Effector CD4-positive, alpha-beta T cell (primary cell): Measurements from ENCODE around the gene DYNLT2.
A peak's percentile ranks its signal among the peaks of the same experiment; 100 is the strongest.

Experiments
- DNase-seq: peaks from one replicate; pipeline ENCODE4 v3.0.0-alpha.2; 2020
- total RNA-seq: gene quantifications from one replicate; lab custom pipeline; 2026; lab: John Stamatoyannopoulos, UW

DYNLT2 gene
- 14.4 reads per million, percentile 39 among the genes with 10 or more reads in this experiment for total RNA-seq

GRCh38 chr6:169751242-169752073, at the start of gene DYNLT2, which contains the start of gene ERMARD:
TSS of gene DYNLT2 (minus strand) at chr6:169751572. CDS start at chr6:169751458, 114 bp downstream.
TSS of gene ERMARD (plus strand) at chr6:169751622. CDS start at chr6:169751658, 36 bp downstream.
- DNase-seq, result peak; percentile 89

- DNase-seq, result no peak
Observed at GRCh38 chr6:169800668-169801395, 49.5 kb upstream of the DYNLT2 start.

DNA sequence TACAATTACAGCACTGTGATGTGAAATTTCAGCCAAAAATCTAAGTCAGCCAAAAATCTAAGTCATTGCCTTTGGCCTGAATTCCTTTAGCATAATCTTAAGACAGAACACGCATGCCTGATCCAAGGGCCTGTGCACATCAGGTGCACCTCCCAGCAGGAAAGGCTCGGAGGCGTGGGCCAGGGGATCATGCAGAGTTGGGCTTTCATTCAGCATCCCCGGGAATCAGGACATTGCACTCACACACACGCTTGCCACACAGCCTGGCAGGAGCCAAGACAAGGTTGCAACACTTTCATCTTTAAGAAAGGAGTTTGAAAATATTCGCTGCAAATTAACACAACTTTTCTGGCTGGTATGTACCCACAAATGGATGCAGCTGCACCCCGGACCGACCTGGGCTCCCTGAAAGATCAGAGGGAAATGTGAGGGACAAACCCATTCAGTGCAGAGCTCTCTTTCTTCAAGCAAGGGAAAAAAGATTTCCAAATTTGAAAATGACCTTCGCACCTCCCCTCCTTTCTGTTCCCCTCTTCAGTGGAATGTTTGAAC, 48.8 kb upstream of the DYNLT2 start:
- no peak for DNase-seq

DNA sequence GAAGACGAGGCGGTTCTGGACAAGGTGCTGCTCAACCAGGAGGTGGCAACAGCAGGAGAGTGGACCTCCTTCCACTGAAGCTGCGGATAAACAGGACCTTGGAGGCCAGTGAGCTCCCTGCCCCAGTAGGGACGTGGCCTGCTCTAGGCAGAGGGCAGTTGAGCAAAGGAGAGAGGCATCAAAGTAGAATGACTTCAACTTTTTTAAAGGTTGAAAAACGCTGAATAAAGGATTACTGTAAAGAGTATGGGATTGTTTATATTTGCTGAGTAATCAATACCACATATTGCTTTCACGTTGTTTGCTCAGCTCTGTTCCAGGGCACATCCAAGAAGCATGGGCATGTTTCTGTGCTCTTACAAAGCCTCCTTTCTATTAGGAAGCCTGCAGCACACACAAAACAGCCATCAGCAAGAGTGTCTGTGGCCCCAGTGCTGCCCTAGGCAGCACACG, 48.1 kb upstream of the DYNLT2 start:
- no peak for DNase-seq

- DNase-seq, result no peak
Observed at GRCh38 chr6:169798764-169799473, 47.5 kb upstream of the DYNLT2 start.

- DNase-seq, result no peak
Observed at GRCh38 chr6:169795196-169795595, 43.8 kb upstream of the DYNLT2 start.

GRCh38 chr6:169794317-169795055, 43.1 kb upstream of the DYNLT2 start:
- DNase-seq, result no peak

GRCh38 chr6:169793408-169793807, 42.0 kb upstream of the DYNLT2 start:
- DNase-seq, result no peak

DNA sequence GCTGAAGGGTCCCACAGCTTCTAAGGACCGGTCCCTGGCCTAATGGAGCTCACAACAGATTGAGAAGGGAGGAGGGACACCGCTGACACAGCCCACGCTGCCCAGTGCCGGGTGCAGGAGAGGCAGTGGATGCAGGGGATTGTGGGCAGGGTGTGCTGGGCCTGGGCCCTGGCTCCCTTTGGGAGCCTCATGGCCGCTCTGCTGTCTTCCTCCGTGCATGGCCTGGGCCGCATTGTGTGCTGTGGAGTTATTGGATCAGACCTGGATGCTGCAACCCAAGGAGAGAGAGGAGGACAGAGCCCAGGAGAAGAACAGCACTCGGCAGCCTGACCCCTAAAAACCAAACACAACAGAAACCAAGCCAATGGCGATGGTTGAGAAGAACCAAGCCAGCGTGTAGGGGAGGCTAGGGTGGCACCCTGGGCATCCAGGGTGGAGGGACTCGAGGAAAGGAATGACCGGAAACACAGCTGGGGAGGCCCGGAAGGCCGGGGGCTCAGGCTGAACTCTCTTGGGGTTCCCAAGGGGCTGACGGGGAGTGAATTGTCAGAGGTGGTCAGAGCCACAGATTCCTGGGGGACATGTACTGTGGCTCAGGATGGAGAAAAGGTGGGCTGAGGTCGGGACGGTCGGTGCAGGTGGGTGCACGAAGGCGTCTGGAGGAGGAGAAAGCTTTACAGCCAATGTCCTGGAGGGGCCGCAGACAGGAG, 41.1 kb upstream of the DYNLT2 start:
- DNase-seq, result no peak

- DNase-seq, result no peak
Observed at GRCh38 chr6:169791721-169792131, 40.4 kb upstream of the DYNLT2 start.

GRCh38 chr6:169789944-169790927, 38.9 kb upstream of the DYNLT2 start:
- DNase-seq, result peak; percentile 62

GRCh38 chr6:169789146-169789943, 38.0 kb upstream of the DYNLT2 start:
- DNase-seq, result no peak

DNA sequence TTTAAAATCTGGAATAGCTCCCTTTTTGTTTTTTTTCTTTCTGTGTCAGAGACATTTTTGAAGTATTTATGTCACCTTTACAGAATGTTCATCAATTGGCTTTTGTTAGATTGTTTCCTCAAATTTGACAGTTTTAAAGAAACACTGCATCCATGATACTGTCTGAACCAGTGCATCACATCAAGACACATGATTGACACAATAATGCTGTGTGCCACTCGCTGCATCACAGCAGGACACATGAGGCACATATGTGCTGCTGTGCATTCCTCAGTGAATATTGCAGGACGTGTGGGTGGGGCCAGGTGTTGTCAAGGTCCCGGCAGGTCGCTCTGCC, 37.4 kb upstream of the DYNLT2 start:
- no peak for DNase-seq

GRCh38 chr6:169787797-169788196, 36.4 kb upstream of the DYNLT2 start:
- DNase-seq, result no peak

- DNase-seq, result no peak
Observed at GRCh38 chr6:169786349-169786748, 35.0 kb upstream of the DYNLT2 start.

GRCh38 chr6:169785566-169785965, 34.2 kb upstream of the DYNLT2 start:
- no peak for DNase-seq

DNA sequence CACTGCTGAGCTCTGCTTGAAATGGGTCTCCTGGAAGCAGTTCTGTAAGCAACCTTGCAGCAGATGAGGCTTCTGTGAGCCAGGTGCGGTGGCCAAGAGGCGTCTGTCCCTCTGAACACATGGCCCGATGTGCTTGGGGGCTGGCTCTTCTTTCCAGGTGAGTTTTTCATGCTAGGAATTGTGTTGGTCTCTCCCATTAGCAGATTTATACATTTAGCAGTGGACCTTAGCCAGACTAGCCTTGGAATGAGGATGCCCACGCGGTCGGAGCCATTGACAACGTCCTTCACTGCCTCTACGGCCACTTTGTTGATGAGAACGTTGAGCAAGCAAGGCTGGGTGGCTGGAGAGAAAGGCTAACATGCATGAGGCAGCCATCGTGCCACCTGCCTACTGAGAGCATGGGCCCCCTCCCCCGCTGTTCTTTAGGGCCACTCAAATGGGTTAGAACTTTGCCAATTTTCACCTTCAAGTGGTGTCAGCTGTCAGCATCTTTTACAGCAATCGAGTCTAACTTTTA, 33.5 kb upstream of the DYNLT2 start:
- no peak for DNase-seq

DNA sequence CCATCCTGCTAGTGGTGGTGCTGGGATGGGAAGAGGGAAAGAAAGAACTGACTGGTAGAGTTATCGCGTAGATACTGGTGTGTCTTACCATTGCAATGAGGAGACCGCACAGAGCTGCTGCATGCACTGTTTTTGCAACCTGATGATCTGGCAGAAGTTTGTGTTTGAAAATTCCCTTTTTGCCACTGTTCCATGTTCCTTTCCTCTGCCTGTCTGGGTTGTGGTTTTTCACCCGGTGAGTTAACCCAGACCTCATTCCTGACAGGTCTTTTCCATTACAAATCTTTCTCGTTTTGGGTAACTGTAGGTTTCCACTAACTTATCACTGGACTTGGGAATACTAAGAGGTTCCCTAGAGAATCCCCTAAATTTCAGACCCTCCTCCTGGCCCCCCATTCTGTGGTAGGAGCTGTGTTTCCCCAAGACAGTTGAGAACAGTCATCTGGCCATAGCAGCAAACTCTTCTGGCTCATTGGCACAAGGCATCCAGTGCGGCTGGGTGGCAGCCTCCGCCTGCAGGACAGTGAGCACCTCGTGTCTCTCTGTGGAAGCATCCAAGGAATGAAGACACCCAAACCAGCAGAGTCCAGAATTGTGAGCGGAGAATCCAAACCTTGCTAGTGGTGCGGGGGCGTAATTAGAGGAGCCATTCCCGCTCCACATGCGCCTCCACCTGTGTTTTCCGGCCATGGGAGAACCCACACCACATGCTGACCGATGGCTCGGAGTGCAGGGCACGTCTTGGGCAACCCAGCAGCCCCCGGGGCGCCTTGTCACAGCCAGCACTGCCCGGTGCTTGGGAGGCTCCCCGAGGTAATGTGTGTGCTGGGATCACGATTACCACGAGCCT, 32.8 kb upstream of the DYNLT2 start:
- DNase-seq, result no peak
